GM12874 (cell line): ENCODE measurements around the gene ABRAXAS1.

Experiments
- CTCF ChIP-seq: IDR thresholded peaks from 2 replicates; pipeline ENCODE4 v1.5.1; 2011; ENCODE audit warnings: low read depth, mild to moderate bottlenecking, control low read depth, low read length, moderate library complexity; ENCODE audit not compliant: insufficient read depth

Gene ABRAXAS1

GRCh38 chr4:83484500-83485461 is at the start of gene ABRAXAS1:
TSS of gene ABRAXAS1 (minus strand) at chr4:83485100. CDS start at chr4:83485072, 28 bp downstream.
- TF ChIP-seq CTCF, result no peak

GRCh38 chr4:83527671-83528070 is 42.8 kb upstream of the ABRAXAS1 start:
- no peak for TF ChIP-seq CTCF

GRCh38 chr4:83522239-83522638 is 37.3 kb upstream of the ABRAXAS1 start:
- no peak for TF ChIP-seq CTCF

- no peak for TF ChIP-seq CTCF
Measured at GRCh38 chr4:83516042-83516772, 31.3 kb upstream of the ABRAXAS1 start.

- TF ChIP-seq CTCF, result no peak
Measured at GRCh38 chr4:83510442-83510841, 25.5 kb upstream of the ABRAXAS1 start.

GRCh38 chr4:83509156-83509585 is 24.3 kb upstream of the ABRAXAS1 start:
- TF ChIP-seq CTCF, result peak; percentile 68

GRCh38 chr4:83504996-83505395 is 20.1 kb upstream of the ABRAXAS1 start:
- no peak for TF ChIP-seq CTCF
